ENCODE results near the gene DNAJA4. TPM values are rescaled to one million over a fixed set of nuclear protein-coding genes. Genes with fewer than 3 reads are reported as not detected.

Gene DNAJA4
- total RNA-seq, 1 donor from 2014 or later: 26.8 TPM

DNA sequence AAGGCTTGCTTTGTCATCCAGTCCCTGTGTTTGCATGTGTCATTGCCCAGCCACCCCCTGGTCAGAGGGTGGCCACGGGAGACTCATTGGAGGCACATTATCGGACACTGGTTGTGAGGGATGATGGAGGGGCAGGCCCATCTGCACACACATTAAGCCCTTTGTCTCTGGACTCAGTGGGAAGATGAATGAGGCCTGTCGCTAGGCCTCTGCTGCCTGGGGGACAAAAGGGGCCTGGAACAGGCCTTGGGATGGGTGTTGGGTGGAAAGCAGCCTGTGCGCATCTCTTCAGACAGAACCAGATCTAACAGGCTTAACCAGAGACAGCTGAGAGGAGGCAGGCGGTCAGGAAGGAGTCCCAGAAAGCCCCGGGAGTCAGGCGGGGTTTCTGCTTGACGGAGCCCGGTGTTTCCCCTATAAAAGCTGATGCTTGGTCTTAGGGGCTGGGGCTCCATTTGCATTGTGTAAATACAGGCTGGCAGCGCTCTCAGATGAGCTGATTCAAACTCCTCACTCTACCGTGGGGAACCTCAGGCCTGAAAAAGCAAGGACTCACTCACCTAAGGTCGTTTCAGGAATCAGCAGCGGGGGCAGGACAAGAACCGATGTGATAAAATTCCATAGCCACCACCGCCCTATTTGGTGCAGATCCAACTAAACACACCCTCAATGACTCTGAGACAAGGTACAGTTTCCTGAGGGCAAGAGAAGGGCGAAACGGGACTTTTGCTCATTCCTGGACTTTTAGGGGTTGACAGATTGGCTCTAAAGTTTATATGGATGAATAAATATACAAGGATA lies 52.1 kb downstream of the DNAJA4 start:
- peak; percentile 55 for DNase-seq

DNA sequence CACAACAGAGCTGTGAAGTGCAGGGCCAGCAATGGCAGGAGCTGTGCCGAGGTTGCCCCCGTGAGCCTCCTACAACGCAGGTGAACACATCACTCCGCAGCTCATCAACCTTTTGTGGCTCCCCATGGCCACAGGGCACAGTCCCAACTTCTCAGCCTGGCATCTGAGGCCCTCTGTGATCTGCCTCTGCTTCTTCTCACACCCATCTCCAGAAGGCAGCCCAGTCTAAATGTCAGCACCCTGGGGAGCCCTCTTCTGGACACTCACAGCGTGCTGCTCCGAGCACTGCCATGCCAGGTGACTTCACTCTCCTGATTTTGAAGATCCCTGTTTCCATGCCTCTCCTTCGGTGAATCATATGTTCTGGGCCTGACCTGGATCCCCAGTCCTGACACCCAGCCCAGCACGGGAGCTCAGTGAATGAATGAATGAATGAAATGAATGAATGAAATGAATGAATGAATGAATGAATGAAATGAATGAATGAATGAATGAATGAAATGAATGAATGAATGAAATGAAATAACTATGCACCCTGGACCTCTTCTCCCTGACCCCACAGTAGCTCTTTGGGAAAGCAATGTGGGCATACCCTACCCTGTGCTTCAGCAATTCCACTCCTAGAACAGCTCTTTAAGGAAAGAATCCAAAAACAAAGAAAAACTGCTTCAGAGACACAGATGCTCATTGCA lies 52.9 kb downstream of the DNAJA4 start:
- DNase-seq: no peak

DNA sequence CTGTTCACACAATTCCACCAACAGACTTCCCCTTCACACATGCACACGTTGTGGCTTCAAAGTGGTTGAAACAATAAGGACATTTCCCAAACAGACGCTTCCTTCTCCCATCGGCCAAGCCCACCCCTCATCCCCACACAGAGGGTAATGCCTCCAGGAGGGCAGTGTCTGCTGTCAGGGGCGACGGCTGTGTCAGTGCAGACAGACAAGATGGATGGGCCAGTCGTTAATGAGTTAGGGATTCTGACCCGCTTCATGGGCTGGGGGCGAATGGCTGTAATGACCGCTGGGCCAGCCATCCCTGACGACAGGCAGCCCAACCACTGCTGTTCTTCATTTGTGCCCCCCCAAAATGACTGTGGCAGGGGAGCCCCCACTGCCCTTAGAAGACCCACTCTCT lies 55.2 kb downstream of the DNAJA4 start:
- no peak for DNase-seq

DNA sequence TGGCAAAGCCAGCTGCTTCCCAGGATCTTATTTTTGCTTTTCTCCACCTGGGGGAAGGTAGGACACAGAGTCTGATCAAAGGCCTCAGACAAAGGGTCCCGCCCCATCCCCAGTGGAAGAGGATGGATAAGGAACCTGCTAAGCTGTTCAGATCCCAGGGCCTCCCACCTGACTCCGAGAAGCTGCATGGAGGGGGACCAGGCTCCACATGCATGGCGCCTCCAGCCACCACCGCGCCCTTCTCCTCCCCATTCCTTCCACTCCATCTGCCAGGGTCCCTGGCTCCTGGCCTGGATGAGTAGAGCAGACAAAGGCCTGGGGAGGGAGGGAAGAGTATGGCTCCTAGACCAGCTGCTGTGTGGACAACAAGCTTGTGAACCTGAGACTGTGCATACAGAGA lies 55.8 kb downstream of the DNAJA4 start:
- DNase-seq: no peak

DNA sequence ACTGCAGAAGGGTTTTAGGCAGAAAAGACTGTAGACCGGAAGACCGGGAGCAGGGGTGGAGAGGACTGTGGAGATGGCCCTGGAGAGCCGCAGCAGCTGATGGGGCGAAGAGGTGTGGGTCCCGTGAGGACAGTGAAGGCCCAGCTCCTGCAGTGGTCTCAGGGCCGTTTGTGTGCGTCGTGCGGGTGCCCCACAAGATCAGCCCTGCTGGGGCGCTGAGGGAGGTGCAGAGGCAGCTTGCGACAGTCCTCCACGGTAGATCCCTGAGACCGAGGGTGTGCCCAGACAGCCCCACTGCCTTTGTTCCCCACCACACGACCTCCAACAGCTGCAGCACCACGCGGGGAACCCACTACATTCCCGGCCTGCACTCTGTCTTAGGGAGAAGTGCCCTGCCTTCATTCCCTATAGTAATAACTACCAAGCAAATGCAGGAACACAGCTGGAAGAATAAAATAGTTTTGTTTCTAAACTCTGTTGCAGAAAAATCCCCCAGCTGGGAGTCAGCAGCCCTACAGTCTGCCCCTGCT lies 56.7 kb downstream of the DNAJA4 start:
- no peak for DNase-seq

DNA sequence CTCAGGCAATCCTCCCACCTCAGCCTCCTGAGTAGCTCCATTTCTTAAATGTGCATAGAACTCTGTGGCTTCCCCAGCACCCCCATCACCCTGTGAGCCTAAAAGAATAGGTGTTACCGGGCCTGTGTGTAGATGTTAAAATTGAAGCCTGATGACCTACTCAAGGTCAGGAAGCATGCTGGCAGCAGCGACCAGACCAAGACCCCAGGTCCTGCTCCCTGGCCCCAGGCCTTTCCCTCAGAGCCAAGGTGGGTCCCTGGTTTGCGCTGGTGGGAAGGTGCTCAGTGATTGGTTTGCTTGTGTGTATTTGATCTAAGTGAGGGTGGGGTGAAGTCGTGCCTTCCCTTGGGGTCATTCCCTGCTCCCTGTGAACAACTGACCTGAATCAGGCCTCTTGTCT lies 57.4 kb downstream of the DNAJA4 start:
- DNase-seq: no peak

DNA sequence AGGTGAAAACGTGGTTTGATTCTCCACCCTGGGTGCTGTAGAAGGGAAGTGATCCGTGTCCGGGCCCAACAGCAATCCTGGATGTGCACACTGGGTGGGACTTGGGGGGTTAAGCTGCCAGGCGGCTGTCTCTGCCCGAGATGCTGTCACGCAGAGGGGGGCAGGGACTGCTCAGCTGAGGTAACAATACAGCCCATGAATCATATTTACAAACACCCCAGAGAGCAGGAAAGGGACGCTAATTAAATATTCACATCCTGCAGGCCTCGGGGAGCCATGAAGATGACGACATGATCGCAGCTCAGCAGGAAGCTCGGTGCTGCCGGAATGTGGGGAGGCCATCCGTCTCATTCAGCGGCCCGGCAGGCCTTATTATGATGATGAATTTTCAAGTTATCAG lies 57.9 kb downstream of the DNAJA4 start:
- DNase-seq: peak; percentile 72

DNA sequence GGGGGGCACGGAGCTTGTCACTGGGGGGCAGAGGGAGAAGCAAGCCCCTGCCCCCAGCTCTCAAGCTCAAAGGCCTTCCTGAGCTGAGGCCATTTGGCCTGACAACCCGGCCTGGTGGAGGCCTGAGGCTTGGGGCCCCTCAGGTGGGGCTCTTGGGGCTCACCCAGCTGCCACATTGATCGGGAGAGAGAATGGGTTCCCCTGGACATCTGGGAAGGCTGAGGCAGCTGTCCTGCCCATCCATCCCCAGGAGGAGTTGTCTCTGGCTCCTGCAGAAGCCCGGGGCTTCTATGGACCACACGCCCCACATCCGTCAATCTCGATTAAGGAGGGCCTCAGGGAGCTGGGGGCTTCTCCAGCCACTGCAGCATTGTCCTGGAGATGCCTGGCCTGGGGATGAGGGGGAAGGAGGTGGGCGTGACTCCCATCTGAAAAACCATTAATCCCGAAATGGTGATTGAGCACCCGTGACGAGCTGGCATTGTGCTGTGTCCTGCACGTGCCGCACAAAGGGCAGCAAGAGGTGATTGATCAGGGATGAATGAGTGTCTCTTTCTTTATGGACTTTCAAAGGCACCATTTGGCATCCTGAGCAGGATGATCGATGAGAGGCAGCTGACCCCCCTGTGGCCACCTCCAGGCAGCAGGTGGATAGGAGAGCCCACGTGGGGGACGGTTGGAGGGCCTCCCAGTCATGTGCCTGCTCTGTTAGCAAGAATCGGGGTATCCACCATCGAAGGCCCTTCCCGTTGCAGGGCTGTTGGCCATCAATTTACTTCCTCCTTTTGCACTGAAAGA lies 58.6 kb downstream of the DNAJA4 start:
- no peak for DNase-seq

DNA sequence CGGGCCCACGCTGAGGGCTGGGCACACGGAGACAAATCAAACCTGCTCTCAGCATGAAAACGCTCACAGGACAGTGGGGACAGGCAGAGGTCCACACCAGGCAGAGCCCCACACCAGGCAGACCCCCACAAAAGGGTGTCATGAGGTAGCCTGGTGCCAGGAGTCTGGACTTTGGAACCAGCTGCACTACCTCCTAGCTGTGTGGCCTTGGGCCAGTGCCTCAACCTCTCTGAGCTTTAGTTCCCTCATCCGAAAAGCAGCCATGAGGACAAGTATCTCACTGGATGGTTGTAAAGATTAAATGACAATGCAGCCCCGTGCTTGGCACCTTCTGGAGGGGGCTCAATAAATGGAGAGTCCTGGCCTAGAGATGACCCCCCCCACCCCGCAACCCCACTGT lies 59.3 kb downstream of the DNAJA4 start:
- DNase-seq: no peak

DNA sequence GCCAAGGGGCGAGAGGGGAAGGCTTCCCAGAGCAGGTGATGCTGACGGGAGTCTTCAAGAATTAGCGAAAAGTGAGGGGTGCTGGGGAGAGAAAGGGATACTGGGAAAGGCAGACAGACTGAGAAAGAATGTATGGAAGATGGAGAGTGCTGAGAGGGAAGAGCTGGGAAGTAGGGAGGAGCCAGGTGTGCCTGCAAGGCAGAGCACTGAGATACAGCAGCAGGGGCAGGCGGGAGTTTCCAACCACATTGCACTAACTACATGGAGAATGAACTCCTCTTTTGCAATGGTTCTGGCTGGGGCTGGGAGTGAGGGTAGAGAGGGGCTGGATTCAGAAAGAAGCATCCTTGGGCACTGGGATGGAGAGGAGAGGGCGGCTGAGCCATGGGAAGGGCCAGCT lies 59.8 kb downstream of the DNAJA4 start:
- DNase-seq: no peak

DNA sequence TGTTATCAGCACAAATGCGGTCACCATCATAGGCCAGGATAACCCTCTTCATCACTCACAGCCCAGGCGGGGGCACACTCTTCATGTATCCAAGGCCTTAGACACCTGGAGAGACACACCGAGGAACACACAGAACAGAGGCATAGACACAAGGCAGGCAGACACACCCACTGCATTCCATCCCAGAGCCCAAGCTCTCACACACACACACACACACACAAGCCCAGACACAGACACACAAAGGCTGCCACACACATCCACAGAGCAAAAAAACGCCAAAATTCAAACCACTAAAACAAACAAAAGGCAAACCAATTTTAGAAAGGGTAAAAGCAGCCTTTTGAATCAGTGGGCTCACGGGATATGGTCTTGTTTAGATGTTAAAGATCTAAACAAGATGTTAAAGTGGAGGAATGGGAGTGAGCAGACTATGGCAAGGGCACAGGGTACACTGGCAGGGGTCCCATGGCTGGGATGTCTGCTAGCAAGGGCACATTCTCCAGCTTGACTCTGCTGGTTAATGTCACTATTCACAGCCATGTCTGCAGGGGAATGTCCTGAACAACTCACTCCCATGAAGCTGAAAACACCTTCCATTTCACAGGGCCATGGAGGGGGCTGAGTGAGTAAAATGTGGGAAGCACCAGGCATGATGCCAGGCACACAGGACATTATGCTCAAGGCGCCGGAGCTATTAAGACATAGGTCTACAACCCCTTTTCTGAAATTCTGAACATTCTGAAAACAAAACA lies 60.9 kb downstream of the DNAJA4 start:
- DNase-seq: no peak

DNA sequence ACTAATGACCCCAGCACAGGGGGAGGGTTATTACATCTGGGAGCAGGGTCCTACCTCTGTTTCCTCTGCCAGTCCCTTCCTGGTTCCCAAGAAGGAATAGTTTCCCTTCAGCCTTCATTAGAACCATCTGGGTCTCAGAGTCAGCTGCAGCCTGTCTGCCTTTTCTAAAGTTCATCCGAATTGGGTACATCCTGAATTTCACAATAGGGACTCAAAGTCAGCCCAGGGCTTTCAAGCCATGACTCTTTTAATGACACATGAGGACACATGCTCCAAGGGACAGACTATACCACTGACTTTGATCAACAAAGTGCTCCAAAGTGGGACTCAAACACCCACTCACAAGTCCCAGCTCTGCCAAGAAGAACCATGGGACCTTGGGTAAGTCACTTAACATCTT lies 63.1 kb downstream of the DNAJA4 start:
- no peak for DNase-seq

DNA sequence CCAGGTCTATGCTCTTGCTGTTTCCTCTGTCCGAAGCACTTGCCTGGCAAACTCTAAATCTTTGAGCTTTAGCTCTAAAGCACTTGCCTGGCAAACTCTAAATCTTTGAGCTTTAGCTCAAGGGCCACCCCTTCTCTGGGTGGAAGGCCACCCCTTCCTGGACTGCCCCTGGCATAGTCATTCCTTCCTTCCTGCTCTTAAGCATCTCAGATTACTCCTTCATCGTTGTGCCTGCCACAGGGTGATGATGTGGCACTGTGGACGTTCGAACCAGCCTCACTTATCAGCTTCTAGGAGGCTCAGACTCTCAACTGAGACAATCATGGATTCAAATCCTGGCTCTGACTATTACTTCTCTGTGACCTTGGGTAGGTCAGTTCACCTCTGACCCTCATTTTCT lies 65.3 kb downstream of the DNAJA4 start:
- DNase-seq: no peak

Small RNA genes within 50 kb of the gene (small RNA-seq; reads per million reads assigned to genes)
- not detected for gene AC090607.5 (ENCODE audit: low replicate concordance)

Other genes with a start within 250 kb of the DNAJA4 start
- 67.1 TPM for gene TBC1D2B, start 186.9 kb upstream of the DNAJA4 start, total RNA-seq
- not detected for gene SH2D7, start 172.0 kb upstream of the DNAJA4 start, total RNA-seq
- 8.7 TPM for gene CIB2, start 133.1 kb upstream of the DNAJA4 start, total RNA-seq
- 40.0 TPM for gene IDH3A, start 115.2 kb upstream of the DNAJA4 start, total RNA-seq
- 23.6 TPM for gene ACSBG1, start 30.0 kb upstream of the DNAJA4 start, total RNA-seq
- 53.2 TPM for gene SKIC8, start 35.0 kb downstream of the DNAJA4 start, total RNA-seq
- 9.0 TPM for gene CRABP1, start 75.8 kb downstream of the DNAJA4 start, total RNA-seq
- gene IREB2, start 173.7 kb downstream of the DNAJA4 start, total RNA-seq: 45.2 TPM
- 3.1 TPM for gene HYKK, start 243.0 kb downstream of the DNAJA4 start, total RNA-seq